ENCODE results near the gene QSER1.

- TF ChIP-seq, protein P1, sequence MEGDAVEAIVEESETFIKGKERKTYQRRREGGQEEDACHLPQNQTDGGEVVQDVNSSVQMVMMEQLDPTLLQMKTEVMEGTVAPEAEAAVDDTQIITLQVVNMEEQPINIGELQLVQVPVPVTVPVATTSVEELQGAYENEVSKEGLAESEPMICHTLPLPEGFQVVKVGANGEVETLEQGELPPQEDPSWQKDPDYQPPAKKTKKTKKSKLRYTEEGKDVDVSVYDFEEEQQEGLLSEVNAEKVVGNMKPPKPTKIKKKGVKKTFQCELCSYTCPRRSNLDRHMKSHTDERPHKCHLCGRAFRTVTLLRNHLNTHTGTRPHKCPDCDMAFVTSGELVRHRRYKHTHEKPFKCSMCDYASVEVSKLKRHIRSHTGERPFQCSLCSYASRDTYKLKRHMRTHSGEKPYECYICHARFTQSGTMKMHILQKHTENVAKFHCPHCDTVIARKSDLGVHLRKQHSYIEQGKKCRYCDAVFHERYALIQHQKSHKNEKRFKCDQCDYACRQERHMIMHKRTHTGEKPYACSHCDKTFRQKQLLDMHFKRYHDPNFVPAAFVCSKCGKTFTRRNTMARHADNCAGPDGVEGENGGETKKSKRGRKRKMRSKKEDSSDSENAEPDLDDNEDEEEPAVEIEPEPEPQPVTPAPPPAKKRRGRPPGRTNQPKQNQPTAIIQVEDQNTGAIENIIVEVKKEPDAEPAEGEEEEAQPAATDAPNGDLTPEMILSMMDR (IDR thresholded peaks at IDR 0.05), result no peak
- no peak for TF ChIP-seq POLR2A (IDR thresholded peaks at IDR 0.05)
Observed at GRCh38 chr11:33025339-33025722, 132.7 kb downstream of the QSER1 start.
